ENCODE measurements around the gene CLASRP. TPM values are rescaled to one million over a fixed set of nuclear protein-coding genes. Genes with fewer than 3 reads are reported as not detected.

Gene CLASRP
- total and polyA plus RNA-seq, 2 of the 8 experiments (the other 6 are each of a cell fraction or from before 2014, with no cell fraction given), result 22.3 to 71.7 TPM

DNA sequence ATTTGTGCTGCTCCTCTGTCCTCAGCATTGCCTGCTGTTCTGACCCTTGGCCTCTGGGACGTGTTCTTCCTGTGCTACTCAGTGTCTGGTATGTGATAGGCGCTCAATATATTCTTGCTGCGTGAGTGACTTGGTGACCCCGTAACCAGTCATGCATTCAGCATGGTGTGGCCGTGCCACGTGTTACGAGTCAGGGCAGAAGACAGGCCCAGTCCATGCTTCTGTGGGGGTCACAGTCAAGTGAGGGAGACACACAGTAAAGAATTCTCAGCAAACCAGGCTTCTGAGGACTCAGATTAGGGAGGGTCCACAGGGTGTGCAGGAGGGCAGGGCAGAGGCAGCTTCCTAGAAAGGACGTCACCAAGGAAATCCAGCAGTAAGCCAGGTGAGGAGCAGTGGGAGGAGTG is 62.0 kb downstream of the CLASRP start:
- DNase-seq (ENCODE audit: low read depth in 1 of 2, low spot score in 2 of 2) (no peak), FAIRE-seq (no peak)
- Histone ChIP-seq H2BK120ac (replicated peaks; ENCODE audit: low read depth, low read length) (no peak overlapping the region), H3K9ac (replicated peaks in 1 of 4; ENCODE audit: extremely low read depth in 1 of 4, low read depth in 3 of 4, low read length in 3 of 4) (no peak overlapping the region), H4K5ac (ENCODE audit: insufficient read length, low read depth, low read length) (no peak overlapping the region), H2BK15ac (ENCODE audit: low read length) (no peak overlapping the region), H3K56ac (replicated peaks; ENCODE audit: insufficient read length, low read depth, low read length) (no peak overlapping the region), H2BK12ac (ENCODE audit: low read depth, low read length) (0 out of 2 replicates have a peak overlapping the region, but pooled peaks have one; percentile 4), H4K91ac (replicated peaks; ENCODE audit: insufficient read length, low read length) (no peak overlapping the region), H3K9me3 (ENCODE audit: insufficient read depth in 2 of 2, low read depth in 1 of 2, low read length in 1 of 2) (no peaks in the 10 kb centered on the region), H2BK5ac (ENCODE audit: low read depth, low read length) (no peak overlapping the region), H3K4ac (replicated peaks; ENCODE audit: insufficient read length, low read depth, low read length) (no peak overlapping the region), H3K79me1 (ENCODE audit: low read depth, low read length) (peaks cover 76% of the 10 kb centered on the region), H3K23ac (ENCODE audit: insufficient read length) (no peak overlapping the region), H3K4me3 (ENCODE audit: extremely low read depth in 1 of 4, insufficient read depth in 2 of 4, low read depth in 3 of 4, low read length in 4 of 4) (no peak overlapping the region), H2AK5ac (ENCODE audit: low read depth, low read length) (no peak overlapping the region), H3K14ac (ENCODE audit: insufficient read length) (no peak overlapping the region), H3K27ac (ENCODE audit: low read depth, low read length) (no peak overlapping the region), H4K20me1 (replicated peaks in 1 of 2; ENCODE audit: control insufficient read depth in 1 of 2, insufficient read depth in 2 of 2, low read length in 2 of 2) (peaks cover 77 to 82% of the 10 kb centered on the region in 2 experiments), H2BK20ac (ENCODE audit: low read length) (no peak overlapping the region), H4K8ac (ENCODE audit: extremely low read depth, insufficient read depth, low read length) (no peak overlapping the region), H3K27me3 (replicated peaks in 1 of 4; ENCODE audit: control insufficient read depth in 3 of 4, extremely low read depth in 1 of 4, insufficient read depth in 3 of 4, low read length in 3 of 4) (no peaks in the 10 kb centered on the region), H2AFZ (ENCODE audit: low read length) (no peak overlapping the region), H3K36me3 (ENCODE audit: control insufficient read depth in 2 of 4, insufficient read depth in 4 of 4, low read length in 3 of 4) (no peaks in the 10 kb centered on the region; a peak in 2 of 8 replicates), H3K4me2 (ENCODE audit: insufficient read depth in 1 of 2, low read depth in 2 of 2, low read length in 2 of 2) (no peak overlapping the region), H3K79me2 (ENCODE audit: control insufficient read depth in 1 of 2, insufficient read depth in 2 of 2, low read length in 2 of 2) (peaks cover 18 to 99% of the 10 kb centered on the region in 2 experiments; a peak in 3 of 4 replicates), H3K18ac (ENCODE audit: extremely low read depth, low read length) (no peak overlapping the region), H3K23me2 (ENCODE audit: low read depth, low read length) (no peaks in the 10 kb centered on the region), H3K4me1 (replicated peaks in 1 of 4; ENCODE audit: control insufficient read depth in 3 of 4, insufficient read depth in 4 of 4, low read length in 3 of 4) (peaks cover 0 to 36% (median 18%) of the 10 kb centered on the region in 4 experiments; a peak in 6 of 7 replicates)
- 93% methylated on average over 8 of the region's 8 CpGs; no CpG with 5 or more reads in 1 of the 2 experiments for WGBS, 2 experiments (ENCODE audit: extremely low coverage in 1 of 2, insufficient coverage in 1 of 2, insufficient read length in 1 of 2, insufficient replicate concordance in 2 of 2, low coverage in 1 of 2, low lambda C conversion rate in 2 of 2, missing lambda C conversion rate in 1 of 2)
- ChIA-PET CTCF (ENCODE audit: partially characterized antibody) (interaction anchor here (0.8 to 8.3 kb wide), 3 partner anchors 13 to 37 kb away, joined by 4 to 57 read pairs (median 19); no protein-coding TSS in a partner anchor), POLR2A (ENCODE audit: partially characterized antibody) (interaction anchor here (1.3 to 8.4 kb wide), 5 partner anchors 10 to 48 kb away, joined by 3 to 70 read pairs (median 5); partner anchors contain the start of gene PPP1R37)
- TF ChIP-seq BRCA1 (IDR thresholded peaks at IDR 0.05; ENCODE audit: low read depth, low read length) (no peak), HDAC6 (IDR thresholded peaks at IDR 0.05; ENCODE audit: low read depth, low read length) (no peak), NRF1 (IDR thresholded peaks at IDR 0.05; ENCODE audit: low read depth, low read length) (no peak), BACH1 (IDR thresholded peaks at IDR 0.05; ENCODE audit: low read length) (no peak), TAF1 (IDR thresholded peaks at IDR 0.05; ENCODE audit: low read depth, low read length) (no peak), ZNF274 (IDR thresholded peaks at IDR 0.05; ENCODE audit: borderline replicate concordance, extremely low read depth, low read length) (no peak), SIN3A (conservative IDR thresholded peaks at IDR 0.05 in 1 of 2, IDR thresholded peaks at IDR 0.05 in 1 of 2; ENCODE audit: low read depth in 1 of 2, low read length in 2 of 2) (no peak), RBBP5 (IDR thresholded peaks at IDR 0.05; ENCODE audit: borderline replicate concordance, low read depth, low read length) (no peak), EP300 (IDR thresholded peaks at IDR 0.05; ENCODE audit: borderline replicate concordance in 1 of 2, low read depth in 2 of 2, low read length in 2 of 2) (no peak), RFX5 (IDR thresholded peaks at IDR 0.05; ENCODE audit: borderline replicate concordance, low read depth, low read length) (no peak), KDM5A (IDR thresholded peaks at IDR 0.05; ENCODE audit: low read length) (no peak), YY1 (IDR thresholded peaks at IDR 0.05; ENCODE audit: low read depth, low read length) (no peak), JUND (IDR thresholded peaks at IDR 0.05; ENCODE audit: low read length) (no peak)
- TF ChIP-seq, protein P1, sequence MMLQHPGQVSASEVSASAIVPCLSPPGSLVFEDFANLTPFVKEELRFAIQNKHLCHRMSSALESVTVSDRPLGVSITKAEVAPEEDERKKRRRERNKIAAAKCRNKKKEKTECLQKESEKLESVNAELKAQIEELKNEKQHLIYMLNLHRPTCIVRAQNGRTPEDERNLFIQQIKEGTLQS (IDR thresholded peaks at IDR 0.05; ENCODE audit: insufficient read depth, low read depth, low read length), result no peak

Data from H1 (cell line).